ENCODE measurements around the gene PNPLA8.
A peak's percentile ranks its signal among the peaks of the same experiment; 100 is the strongest.
"Not testable (repeated sequence)": the region's sequence is repeated elsewhere in the genome, so short reads cannot be mapped to it uniquely, and the experiment has no call there.

Gene PNPLA8

GRCh38 chr7:108528183-108528712, 2.3 kb upstream of the PNPLA8 start:
- DNase-seq (ENCODE audit: low spot score): peak; percentile 35

GRCh38 chr7:108526768-108527017, 758 bp upstream of the PNPLA8 start:
- DNase-seq (ENCODE audit: low spot score): no peak

DNA sequence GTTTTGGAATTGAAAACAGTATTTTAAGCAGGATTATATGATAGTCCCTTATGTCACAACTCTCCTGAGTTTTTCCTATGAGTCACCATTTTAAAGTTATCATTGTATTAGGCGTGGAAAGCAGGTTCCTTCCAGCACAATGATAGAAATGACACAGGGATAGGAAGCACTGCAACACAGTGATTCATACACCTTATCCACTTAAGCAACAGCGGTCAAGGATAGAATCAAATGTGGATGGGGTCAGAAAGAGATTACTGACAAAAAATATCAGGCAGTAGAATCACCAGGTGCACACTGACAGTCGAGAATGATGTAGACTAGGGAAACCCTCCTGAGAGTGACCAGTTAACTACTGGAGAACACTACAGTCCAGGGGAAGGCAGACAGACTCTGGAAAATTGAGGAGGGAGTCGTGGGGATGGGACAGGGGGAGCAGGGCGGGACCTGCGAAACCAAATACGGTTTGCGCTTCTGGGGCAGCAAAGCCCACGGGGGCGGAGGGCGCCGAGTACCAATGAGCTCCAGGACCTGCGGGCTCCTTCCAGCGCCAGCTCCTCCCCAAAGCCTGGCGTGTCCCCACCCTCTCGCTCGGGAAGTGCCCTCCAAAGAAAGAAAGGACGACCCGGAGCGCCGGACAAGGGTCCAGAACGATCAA, 479 bp downstream of the PNPLA8 start:
- peak; percentile 59 for DNase-seq (ENCODE audit: low spot score)

DNA sequence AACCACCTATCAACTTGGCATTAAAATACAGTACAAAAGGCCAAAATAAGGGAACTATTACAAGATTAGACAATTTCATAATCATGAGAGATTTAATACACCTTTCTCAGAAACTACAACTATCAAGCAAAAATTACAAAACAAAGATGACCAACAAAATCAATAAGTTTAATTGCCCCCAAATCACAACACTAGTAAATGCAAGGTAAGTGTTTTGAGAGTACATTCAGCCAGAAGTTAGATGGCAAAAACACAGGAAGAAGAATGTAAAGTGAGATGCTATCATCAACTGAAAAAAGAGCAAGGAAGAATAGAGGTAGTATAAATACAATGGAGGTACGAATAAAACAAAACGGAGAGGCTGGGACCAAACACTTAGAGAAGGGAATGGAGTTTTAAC, 3.2 kb downstream of the PNPLA8 start:
- DNase-seq (ENCODE audit: low spot score): no peak

GRCh38 chr7:108517951-108518350, 8.0 kb downstream of the PNPLA8 start:
- DNase-seq (ENCODE audit: low spot score): no peak

DNA sequence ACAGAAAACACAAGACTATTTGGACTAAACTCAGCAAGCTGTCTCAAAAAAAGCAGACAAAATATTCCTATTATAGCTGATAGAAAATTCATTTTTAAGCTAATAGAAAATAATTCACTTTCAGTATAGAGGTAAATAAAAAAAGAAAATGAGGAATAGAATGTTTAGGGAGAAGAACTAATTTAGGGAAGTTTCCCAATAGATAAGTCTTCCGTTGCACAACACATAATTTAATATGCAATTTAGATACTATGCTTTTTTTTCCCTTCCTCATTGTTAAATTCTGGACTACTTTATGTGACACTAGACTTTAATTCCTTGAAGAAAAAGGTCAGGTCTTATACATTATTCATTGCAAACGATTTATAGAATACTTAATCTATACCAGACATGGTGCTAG, 10.3 kb downstream of the PNPLA8 start:
- DNase-seq (ENCODE audit: low spot score): no peak

GRCh38 chr7:108515013-108515412, 10.9 kb downstream of the PNPLA8 start:
- no peak for DNase-seq (ENCODE audit: low spot score)

DNA sequence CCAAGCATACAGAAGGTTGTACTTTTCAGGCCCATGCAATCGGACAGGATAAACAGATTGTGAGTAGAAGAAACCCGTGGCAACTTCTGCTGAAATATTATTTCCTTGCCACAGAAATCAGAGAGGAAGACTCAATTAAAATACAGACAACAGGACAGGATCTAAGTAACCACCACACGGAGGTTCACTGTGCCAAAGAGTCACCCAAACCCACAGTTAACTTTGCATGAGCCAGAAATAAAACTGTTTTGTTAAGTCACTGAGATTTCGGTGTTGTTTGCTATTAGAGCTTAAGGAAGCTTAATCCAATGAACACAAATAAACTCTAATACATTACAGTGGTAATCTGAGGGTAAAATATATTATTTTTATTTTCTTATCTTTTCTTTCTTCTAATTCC, 14.0 kb downstream of the PNPLA8 start:
- DNase-seq (ENCODE audit: low spot score): no peak

GRCh38 chr7:108504576-108504975, 21.4 kb downstream of the PNPLA8 start:
- DNase-seq (ENCODE audit: low spot score): not testable (repeated sequence)

DNA sequence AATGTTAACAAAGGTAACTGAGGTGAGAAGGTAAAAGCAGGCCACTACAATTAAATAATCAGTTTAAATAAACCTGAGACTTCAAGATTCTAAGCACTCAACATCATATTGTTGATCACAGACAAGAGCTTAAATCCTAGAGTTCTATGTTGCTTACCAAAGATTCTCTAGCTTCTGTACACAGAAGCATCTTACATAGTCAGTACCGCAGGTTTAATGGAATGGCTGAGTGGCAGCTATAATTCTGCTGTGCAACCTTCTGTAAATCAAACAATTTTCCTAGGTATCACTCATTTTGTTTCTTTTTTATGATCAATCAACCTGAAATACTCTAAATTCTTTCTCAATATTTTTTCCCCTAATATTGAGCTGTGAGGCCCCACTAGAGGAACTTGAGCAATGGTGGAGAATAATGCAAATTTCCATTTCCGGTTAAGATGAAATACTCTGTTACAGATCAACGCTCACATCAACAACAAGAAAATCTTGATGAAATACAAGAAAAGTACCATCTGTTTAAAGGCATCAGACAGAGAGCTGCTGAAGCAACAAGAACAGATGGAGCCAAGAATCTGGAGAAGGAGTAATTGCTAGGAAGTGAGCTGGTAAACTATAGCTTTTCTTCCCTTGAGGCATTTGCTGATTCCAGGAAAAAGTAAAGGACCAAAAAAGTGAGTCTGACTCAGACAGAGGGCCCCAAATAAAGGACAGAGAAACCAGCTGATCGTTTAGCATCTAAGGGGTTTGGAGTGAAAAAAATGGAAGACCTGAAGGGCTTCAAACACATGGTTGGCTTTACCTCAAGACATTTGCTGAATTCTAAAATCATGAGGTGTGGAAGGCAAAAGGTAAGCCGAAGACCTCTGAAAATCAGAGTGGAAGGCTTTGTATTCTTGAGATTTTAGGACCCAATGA, 22.6 kb downstream of the PNPLA8 start:
- no peak for DNase-seq (ENCODE audit: low spot score)

- no peak for DNase-seq (ENCODE audit: low spot score)
These were observed 26.4 kb downstream of the PNPLA8 start for GRCh38 chr7:108499566-108499965.

GRCh38 chr7:108498481-108498880, 27.5 kb downstream of the PNPLA8 start:
- no peak for DNase-seq (ENCODE audit: low spot score)

GRCh38 chr7:108497082-108497725, 28.7 kb downstream of the PNPLA8 start:
- peak; percentile 60 for DNase-seq (ENCODE audit: low spot score)

DNA sequence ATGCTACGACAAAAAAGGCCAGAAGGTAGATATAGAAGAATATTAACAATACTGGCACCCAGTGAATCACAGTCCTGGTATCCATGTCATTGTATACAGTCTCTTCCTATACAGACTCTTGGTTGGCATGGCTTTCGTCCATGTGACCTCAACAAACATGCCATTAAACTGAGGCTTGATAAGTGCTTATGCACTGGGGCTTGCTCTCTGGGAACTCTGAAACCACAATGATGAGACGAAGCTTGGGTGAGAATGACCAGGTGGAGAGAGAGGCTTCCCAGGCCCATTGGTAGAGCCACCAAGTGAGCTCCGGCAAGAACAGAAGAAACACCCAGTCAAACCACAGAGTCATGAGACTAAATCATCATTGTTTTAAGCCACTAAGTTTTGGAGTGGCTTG, 33.2 kb downstream of the PNPLA8 start:
- DNase-seq (ENCODE audit: low spot score): no peak

- DNase-seq (ENCODE audit: low spot score): no peak
These were observed 37.0 kb downstream of the PNPLA8 start for GRCh38 chr7:108488768-108489538.

DNA sequence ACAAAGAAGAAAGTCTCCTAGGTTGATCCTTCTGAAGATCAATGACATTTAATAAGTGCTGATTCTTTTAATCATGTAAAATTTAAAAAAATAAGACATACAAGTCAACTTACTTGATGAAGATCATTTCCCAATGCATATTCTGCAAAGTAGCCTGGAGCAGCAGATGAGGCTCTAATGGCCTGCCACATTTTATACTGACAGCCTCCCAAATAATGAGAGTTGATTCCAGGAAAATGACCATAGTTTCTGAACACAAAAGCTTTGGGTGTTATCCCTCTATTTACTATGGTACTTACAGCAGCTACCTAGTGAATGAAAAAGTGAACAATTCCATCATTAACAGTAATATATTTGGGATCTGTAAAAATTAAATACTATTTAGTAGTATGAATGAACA, 38.3 kb downstream of the PNPLA8 start:
- no peak for DNase-seq (ENCODE audit: low spot score)

- DNase-seq (ENCODE audit: low spot score): no peak
These were observed 39.5 kb downstream of the PNPLA8 start for GRCh38 chr7:108486291-108486966.

- no peak for DNase-seq (ENCODE audit: low spot score)
These were observed 41.8 kb downstream of the PNPLA8 start for GRCh38 chr7:108484137-108484536.

DNA sequence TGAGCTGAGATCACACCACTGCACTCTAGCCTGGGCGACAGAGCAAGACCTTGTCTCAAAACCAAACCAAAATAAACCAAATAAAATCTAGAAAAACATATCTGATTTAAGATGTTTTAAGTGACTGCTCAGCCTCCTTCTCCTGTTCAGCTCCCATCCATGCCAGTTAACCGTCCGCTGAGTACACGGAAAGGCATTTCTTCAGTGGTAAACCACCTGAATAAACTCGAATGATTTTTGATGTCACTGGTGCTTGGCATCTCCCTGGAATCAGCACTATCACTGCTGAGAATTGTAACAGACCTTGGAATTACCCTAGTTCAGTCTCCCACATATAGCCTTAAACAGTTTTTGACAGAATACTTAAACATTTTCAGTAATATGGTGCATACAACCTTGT, 45.6 kb downstream of the PNPLA8 start:
- DNase-seq (ENCODE audit: low spot score): no peak

- DNase-seq (ENCODE audit: low spot score): no peak
These were observed 46.2 kb downstream of the PNPLA8 start for GRCh38 chr7:108479751-108480150.

DNA sequence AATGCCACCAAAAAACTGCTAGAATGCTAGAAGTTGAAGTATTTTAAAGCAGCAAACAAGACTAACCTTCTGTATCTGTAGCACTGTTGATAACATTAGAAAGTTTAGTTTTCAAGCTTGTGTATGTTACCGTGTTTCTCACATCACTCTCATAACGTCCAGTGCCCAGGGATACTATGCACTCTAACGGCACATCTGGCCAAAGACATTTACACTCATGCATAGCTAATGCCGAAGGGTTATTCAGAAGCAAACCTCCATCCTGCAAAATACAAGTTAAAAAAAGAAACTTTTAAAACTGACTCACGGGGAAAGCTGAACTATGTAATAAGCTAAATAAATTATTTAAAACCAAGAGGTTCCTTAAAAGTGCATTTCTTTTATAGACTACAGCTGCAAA, 46.8 kb downstream of the PNPLA8 start:
- no peak for DNase-seq (ENCODE audit: low spot score)

GRCh38 chr7:108468246-108468645, 57.7 kb downstream of the PNPLA8 start:
- no peak for DNase-seq (ENCODE audit: low spot score)

Measured in LoVo (cell line).